ENCODE data around the gene CDH4.
A peak's percentile ranks its signal among the peaks of the same experiment; 100 is the strongest.

Gene CDH4

DNA sequence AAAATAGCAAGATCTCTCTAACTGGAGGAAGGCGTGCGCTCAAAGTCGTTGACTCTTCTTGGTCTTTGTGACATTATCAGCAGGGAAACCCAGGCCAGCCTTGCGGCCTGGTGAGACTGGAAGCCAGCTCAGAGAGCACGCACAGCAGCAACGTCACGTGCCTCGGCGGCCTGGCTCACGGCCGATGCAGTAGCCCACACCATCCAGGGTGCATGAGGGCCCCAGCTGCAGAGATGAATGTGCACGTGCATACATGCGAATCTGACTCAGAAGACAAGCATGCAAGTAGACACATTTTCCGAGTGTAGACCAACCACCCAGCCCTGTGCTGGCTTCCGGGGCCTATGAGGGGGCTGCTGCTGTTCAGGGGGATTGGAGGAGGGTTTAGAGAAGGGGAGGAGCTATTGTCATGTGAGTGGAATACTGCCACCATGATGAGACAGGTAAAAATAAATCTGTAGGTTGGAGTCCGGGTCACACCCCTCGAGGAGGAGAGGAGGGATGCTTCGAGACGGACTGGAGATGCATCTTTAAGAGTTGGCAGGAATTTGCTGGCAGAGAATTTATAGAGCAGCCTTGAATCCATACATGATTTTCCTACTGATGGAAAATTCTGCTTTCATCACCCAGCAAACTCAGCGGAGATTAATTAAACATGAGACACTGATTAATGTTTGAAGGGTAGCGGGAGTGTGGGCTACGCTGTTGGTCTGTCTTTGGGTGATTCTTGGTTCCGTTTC is 388.2 kb downstream of the CDH4 start:
- DNase-seq, result peak; percentile 29

DNA sequence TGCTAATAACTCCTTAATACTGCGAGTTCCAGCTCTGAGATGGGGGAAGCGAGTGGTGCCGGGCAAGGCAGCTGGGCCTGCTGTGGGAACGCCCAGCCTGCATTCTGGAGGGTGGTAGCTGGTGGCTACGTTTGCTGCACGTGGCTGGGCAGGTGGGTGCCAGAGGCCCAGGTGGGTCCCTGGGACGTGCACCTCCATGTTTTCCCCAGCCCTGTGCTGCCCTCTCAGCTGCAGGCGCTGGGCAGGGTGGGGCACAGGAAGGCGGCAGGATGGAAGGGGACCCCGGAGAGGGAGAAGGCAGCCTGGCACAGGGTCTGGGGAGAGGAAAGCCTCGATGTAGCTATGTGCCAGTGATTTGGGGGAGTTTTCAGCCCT is 388.8 kb downstream of the CDH4 start:
- DNase-seq, result no peak

DNA sequence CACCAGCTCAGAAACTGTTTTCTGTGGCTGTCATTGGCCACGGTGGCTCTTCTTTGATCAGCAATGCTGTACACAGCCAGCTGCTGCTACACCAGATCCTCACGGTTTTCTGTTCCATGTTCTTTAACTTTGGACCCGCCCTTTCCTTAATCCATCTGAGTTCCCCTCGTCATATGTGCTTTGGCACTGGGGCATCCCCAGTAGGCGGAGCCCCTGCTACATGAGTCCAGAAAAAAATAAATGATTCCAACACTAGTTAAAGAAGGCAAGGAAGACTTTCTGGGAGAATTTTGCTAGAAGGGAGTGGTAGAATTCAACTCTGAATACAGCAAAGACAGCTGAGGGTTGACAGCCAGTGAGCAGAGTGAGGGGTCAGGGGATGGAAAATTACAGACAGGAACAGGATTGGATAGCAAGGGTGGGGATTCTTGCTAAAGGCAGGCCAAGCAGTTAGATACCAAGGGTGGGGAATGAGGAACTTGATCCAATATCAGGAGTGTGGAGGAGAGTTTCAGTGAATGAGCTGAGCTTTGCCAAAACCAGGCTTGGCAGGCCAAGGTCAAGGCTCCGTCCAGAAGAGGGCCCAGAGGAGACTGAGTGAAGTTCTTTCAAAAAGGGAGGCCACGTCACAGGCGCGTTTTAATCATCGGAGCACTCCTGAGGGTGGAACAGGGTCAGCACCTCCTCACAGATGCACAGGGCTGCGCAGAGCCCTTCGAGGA is 391.8 kb downstream of the CDH4 start:
- no peak for DNase-seq

DNA sequence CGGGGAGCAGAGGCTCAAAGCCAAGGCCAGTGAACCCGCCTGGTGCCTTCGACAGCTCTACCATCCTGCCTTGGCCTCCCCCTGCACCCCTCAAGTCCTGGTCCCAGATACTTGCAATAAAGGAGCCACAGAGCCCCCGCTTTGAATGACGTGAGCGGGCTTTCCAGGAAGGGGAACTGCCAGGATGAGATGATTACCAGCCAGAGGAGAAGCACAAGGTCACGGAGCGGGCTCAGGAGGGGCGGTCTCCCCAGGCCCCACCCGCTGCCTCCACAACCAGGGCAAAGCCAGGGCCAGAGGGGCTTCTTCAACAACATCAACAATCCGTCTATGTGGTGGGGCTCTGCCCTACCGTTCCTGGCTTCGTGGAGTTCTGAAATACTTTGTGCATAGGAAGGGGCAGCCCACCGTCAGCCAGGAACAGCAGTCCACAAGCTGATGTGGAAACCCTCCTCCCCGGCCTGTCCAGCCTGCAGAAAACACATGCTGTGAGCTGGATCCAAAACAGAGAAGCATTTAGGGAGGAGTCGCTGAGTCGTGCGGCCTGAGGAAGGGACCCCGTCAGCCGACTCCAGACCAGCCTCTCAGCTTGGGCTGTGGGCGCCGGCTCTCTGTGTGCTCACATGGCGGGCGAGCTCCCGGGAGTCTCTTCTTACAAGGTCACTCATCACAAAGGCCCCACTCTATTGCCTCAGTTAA is 392.5 kb downstream of the CDH4 start:
- no peak for DNase-seq

DNA sequence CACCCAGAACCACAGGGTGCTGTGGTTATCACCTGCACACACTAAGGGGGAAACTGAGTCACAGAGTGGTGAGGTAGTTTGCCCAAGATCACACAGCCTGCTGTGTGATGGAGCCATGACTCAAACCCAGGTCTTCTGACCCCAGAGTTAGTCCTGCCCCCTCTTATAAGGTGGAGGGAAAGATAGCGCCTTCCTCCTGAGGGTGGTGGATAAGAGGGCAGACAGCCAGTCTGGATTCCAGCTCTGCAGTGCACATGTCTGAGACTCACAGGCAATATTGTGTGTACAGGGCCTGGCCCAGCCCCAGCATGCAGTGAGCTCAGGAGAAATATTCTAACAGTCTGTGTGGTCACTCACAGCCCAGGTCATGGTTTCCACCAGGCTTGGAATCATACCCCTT is 393.7 kb downstream of the CDH4 start:
- no peak for DNase-seq

DNA sequence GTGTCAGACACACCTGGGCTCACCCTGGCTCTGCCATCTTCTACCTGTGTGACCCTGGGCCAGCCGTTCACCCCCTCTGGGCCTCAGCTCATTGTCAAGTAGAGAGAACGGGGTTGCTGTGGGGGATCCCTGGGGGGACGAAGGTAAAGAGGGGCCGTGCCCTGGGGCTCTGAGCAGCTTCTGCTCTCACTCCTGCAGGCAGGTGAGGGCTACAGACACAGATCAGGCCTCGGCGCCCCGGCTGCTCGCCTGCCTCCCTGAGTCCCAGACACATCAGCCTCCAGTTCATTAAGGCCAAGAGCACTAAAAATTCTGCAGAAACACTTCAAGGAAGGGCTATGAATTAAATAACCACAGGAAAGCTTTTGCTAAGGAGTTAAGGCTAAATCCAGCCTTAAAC is 394.4 kb downstream of the CDH4 start:
- DNase-seq, result no peak

DNA sequence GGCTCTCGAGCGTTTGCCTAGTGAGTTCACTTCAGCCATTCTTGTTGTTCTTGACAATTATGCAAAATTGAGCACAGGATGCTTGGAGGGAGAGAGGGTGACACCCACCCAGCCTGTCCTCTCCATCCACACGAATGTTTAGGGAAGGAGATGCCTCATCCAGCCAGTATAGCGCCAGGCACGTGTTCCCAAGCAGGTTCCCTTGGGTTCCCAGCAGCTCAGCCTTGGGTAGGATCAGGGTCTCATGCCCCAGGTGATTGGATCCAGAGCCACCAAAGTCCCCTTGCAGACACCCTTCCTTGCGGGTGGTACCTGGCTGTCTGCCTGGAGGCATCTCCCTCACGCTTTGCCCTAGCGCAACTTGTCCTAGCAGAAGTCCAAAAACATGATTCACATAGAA is 394.9 kb downstream of the CDH4 start:
- DNase-seq, result no peak

DNA sequence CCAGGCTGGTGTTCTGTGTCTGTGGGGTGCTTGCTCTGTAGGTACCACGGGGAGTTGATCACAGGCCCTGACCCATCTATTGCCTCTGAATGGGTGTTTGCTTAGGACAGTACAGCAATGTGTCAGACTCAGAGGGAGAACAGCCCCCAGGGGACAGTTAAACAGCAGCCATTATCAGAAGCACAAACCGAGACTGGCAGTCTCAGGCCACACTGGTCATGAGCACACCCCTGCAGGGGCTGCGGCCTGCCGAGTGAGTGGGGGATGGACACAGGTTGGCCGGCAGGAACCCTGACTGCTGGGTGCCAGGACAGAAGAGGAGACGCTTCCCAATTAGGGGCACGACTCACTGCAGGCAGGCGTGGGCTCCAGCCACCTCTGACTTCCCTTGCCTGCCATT is 395.6 kb downstream of the CDH4 start:
- no peak for DNase-seq

DNA sequence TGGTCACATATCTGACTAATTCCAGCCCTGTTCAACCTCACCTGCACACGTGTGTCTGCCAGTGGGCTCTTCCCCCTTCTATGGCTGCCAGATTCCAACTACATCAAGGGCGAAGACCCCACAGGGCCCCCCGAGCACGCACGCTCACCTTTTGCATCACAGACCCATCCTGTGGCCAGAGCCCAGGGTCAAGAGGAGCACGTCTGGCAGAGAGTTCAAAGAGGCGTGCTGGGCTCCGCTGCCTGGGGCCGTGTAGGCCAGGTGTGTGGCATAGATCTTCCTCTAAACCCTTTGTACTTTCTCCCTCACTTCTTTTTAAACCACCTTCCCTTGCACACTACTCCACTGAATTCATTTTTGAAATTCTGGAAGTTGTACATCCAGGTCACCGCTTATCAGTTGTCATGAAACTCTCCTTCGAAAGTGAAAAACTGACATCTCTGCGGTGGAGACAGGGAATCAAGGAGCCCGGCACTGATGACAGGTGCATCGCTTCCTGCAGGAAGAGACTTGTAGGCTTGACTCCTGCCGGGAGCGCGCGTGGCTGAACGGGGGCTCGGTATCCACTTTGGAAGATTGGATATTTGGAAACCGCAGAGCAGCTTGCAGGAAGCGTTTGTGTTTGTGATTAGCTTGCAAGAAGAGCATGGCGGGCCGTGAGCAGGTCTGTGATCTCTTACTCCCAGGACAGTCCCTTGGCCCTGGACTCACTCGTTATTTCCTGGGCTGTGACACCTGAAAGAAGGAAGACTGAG is 397.2 kb downstream of the CDH4 start:
- DNase-seq, result no peak

DNA sequence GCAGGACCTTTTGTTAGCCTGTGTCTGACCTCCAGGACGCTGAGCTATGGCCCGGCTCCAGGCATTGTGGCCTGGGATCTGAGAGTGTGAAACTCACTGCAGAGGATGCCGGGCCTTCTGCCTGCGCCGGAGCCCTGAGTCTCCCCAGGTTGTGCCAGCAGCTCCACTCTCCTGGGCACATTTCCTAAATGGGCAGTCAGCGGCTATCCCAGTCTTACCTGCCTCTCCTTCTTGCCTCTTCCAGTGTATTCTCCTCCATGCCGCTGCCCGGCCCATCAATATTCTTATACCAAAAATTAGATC is 397.8 kb downstream of the CDH4 start:
- DNase-seq, result no peak

DNA sequence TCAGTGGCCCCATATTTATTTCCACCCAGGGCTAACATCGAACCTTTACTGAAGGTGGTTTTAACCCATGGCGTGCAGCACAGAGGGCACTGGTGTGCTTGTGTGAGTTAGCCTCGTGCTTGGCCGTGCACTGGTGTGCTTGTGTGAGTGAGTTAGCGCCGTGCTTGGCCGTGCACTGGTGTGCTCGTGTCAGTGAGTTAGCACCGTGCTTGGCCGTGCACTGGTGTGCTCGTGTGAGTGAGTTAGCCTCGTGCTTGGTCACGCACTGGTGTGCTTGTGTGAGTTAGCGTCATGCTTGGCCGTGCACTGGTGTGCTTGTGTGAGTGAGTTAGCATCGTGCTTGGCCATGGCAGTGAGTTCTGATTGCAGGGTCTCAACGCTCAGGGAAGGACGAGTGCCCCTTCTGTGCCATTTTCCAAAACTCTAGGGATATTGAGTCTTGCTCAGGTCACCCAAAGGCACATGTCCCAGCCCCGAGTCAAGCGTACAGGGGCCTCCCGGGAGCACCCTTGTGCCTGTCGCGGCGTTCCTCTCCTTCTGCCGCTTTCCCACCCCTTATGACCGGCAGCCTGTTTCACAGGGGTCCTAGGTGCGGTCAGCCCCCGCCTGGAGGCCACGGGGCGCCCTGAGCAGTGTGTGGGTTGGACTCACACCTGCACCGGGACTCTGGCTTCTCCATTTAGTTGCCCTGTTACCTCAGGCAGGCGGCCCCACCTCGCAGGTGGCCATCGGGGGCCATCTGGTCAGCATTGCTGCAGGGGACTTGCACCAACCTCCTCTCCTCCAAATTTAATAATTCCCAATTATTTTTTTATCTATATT is 399.1 kb downstream of the CDH4 start:
- DNase-seq, result no peak

DNA sequence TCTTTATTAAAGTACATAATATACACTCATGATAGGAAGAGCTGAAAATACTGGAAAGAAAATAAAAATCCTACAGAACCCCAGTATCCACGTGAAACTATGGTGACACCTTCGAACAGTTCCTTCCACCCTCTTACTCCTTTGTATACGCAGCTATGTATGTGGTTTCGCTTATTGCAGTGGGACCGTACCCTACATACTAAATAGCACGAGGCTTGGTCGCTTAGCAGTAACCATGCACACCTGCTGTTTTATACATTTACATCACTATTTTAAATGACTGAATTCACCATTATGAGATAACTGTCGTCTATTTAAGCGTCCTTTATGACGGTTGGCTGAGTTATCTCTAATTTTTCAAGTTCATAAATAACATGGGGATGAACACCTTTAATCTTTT is 400.1 kb downstream of the CDH4 start:
- DNase-seq, result no peak

DNA sequence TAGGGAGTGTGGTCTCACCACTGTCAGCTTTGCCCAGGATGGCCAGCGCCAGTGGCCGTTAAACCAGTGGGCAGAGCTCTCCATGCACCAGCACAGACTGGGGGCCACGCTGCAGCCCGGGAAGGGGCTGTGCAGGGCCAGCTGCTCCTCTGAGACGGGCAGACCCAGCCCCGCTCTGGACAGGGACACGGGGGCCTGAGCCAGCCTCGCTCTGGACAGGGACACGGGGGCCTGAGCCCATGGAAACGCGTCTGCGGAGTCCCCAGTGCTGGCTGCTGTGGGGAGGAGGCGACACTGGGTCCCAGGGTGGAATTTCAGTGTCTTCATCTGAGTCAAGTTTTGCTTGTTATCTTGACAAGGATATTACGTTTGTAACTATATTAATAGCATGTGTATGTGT is 402.7 kb downstream of the CDH4 start:
- no peak for DNase-seq

DNA sequence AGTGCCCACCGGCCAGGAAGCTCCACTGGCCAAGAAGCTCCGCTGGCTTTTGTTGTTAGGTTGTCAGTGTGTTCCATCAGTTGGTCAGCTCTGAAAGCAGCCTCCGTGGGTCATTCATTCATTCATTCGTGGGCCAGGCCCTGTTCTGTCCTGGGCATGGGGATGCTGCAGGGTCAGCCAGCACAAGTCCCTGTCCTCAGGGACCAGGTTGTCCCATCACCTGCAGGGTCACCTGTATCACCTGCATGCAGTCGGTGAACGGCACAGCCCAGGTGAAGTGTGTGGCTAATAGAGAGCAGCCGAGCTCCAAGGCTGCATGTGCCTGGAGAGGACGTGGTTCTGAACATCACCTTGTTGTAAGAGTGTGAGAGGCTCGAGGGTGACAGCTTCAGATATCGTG is 403.5 kb downstream of the CDH4 start:
- DNase-seq, result no peak

DNA sequence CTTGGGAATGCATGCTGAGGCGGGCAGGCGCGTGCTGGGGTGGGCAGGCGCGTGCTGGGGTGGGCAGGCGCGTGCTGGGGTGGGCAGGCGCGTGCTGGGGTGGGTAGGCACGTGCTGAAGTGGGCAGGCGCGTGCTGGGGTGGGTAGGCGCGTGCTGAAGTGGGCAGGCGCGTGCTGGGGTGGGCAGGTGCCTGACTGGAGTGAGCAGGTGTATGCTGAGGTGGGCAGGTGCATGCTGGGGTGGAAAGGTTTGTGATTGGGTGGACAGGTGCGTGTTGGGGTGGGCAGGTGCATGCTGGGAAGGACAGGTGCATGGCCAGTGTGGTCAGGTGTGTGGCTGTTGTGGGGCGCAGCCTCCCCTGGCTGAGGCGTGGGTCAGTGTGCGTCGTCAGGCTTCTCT is 404.1 kb downstream of the CDH4 start:
- no peak for DNase-seq

DNA sequence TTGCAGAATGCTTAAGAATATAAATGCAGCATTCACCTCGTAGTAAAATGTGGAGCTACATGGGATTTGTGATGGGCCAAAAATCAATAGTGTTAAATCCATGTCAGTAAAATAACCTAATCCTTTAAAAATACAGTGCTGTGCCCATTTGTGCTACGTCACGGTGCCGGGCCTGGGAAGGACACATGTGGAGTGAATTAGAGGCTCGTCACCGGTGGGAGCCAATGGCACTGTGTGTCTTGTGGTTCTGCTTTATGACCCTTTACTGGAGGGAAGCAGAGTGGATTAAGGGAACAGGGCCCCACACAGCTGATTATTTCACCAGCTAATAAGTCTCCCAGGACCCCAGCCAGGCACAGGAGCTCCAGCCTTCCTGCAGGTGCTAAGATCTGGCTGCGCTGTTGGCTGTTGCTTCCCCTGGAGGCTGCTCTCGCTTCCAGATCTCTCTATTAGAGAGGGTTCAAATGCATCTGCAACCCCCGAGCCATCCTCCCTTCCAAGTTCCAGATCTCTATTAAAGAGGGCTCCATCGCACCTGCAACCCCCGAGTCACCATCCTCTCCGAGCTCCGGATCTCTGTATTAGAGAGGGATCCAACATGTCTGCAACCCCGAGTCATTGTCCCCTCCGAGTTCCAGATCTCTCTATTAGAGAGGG is 405.8 kb downstream of the CDH4 start:
- no peak for DNase-seq

DNA sequence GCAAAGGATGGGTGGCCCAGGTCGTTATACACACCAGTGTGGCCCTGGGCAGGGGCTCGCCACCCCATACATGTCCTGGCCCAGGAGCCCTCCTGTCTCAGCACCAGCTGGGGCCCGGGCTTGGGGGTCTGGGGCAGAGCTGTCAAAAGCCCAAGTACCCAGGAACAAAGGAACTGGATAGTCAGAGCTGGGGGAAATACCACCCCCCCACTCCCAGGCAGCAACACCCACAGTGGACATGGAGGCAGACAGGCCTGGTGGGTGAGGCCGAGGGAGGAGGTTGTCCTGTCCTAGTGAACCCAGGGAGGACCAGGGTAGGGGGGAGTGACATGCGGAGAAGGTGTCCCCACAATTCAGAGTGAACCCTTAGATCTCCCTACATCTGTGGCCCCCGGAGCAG is 406.5 kb downstream of the CDH4 start:
- no peak for DNase-seq

DNA sequence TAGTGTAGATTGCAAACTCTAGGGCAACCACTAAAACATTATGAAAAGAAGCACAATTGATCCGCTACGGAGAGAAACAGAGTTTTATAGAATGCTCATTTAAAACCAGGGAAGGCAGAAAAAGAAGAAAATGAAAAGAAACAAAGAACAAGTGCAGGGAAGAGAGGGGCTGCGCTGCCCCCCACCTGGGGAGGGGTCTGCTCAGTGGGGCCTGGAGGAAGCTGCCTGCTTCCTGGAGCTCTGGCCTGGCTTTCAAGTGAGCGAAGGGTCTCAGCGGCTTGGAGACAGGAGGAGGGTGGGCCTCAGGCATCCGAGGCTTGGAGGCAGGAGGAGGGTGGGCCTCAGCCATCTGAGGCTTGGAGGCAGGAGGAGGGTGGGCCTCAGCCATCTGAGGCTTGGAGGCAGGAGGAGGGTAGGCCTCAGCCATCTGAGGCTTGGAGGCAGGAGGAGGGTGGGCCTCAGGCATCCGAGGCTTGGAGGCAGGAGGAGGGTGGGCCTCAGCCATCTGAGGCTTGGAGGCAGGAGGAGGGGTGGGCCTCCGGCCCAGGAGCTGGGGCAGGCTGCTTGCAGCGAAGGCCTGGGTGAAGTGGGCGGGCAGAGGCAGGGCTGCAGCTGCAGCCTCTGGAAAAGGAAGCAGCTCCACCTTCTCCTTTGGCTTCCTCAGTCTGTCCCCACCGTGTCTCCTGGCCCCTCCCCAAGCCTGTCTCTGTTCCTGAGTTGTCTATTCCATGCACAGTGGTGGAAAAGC is 407.4 kb downstream of the CDH4 start:
- no peak for DNase-seq

DNA sequence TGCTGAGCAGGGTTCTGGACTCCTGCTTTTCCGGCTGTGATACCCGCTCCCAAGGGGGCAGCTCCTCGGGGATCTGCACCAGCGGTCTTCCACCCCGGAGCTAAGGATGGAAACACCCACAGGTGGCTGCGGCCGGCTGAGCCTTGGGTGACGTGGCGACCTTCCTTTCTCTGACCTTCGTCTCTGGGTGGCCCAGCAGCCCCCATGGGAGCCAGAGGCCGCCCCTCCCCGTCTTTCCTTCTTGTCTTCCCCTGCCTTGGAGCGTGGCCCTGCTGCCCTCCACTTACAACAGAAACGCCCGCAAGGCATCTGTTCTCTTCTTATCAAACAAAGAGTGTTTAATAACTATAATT is 407.9 kb downstream of the CDH4 start:
- DNase-seq, result no peak

DNA sequence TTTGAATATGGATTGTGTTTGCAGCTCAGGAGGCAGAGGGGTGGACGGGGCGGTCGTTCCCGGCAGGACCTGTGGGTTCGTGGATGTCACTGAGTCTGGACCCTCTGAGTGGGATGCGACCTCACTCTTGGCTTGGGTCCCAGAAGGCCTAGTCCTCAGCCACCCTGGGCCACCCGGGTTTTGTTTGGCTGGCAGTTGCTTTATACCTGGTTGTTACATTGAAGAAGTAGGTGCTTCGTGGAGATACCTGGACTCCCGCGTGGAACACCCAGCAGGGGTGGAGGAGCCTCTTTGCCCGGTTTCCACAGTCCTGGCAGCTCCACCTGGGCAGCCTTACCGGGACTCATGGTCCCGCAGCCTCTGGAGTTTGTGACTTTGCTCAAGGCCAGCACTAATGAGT is 408.5 kb downstream of the CDH4 start:
- DNase-seq, result no peak

DNA sequence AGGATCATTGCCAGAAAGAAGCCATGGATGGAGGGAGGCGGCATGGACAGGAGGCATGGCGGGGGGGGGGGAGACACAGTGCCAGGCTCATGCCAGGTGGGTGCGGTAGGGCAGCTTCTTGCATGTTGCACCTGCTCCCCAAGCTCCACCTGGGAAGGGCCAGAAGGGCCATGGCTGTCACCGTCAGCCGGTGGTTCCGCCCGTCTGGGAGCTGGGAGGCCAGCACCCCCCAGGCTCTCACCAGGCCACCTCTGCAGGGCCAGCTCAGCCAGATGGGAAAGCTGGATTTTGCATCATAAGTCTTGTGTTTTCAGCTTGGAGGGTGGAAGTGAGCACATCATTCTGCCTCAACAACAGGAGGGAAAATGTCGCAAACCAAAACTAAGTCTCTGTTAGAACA is 409.0 kb downstream of the CDH4 start:
- no peak for DNase-seq

DNA sequence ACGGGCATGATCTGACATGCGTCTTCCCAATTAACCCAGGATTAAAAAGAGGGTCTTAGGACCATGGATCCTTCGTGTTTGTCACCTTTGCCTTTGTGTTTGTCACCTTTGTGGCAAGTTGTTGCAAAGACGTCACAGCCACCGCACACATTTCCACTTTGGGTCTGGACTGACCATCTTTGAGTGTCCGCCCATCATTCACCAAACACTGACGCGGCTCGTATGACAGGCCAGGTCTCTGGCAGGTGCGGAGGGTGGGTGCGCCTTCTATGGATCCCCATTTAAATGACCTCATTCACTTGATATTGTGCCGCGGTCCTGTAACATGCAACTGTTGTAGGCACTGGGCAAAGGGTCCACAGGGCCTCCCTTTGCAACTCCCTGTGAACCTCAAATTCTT is 409.5 kb downstream of the CDH4 start:
- DNase-seq, result no peak
